Psoas muscle (tissue), 8 donors: ENCODE measurements around the gene TNNC1. TPM values are rescaled to one million over a fixed set of nuclear protein-coding genes. Genes with fewer than 3 reads are reported as not detected.

Experiments
- ATAC-seq, 4 donors: fragments of 200-7000 bp; cut with Tn5 transposase; one replicate each; pipeline ENCODE4 v1.9.1; 2020; ENCODE audit warnings: moderate library complexity in 3 of 4, mild to moderate bottlenecking in 2 of 4
- DNase-seq, 2 donors: peaks; one replicate each; pipeline ENCODE4 v3.0.0-alpha.2; 2020
- H3K27ac ChIP-seq: fragments of 200-600 bp; one replicate; pipeline ENCODE4 v1.8.0; 2022
- H3K27me3 ChIP-seq, 3 donors: fragments of 200-600 bp in 1 of 3; one replicate each; pipeline versions ENCODE4 v1.6.1 to v1.8.0; 2013 to 2022; ENCODE audit warnings: low read length in 2 of 3, mild to moderate bottlenecking in 2 of 3, moderate library complexity in 1 of 3; ENCODE audit not compliant: insufficient read depth in 3 of 3
- H3K36me3 ChIP-seq, 2 donors: fragments of 200-600 bp in 1 of 2; one replicate each; pipeline versions ENCODE4 v1.6.1 to v1.8.0; 2013 to 2022; ENCODE audit warnings: low read depth in 1 of 2, mild to moderate bottlenecking in 1 of 2, moderate library complexity in 1 of 2; ENCODE audit not compliant: insufficient read depth in 1 of 2
- H3K4me1 ChIP-seq: fragments of 200-600 bp; one replicate; pipeline ENCODE4 v1.8.0; 2022
- H3K4me3 ChIP-seq: fragments of 200-600 bp; one replicate; pipeline ENCODE4 v1.8.0; 2022; ENCODE audit warnings: mild to moderate bottlenecking
- H3K9me3 ChIP-seq: fragments of 200-600 bp; one replicate; pipeline ENCODE4 v1.8.0; 2022
- CTCF ChIP-seq: fragments of 200-600 bp; IDR thresholded peaks from one replicate; pipeline ENCODE4 v1.8.0; 2022; ENCODE audit warnings: antibody characterized with exemption
- WGBS, 3 donors: extraction: QIAGEN DNeasy Blood & Tissue Kit; methylation state at CpG; one replicate each; pipeline versions ENCODE4 v1.1.6 to v1.1.7; 2013; 5-methylcytosine and 5-hydroxymethylcytosine counted together
- intact Hi-C, 2 donors: fragments of 100-400 bp; cut with DNase I; formaldehyde crosslinking; loops; one replicate each; pipeline versions ENCODE4 v1.11.0 to v1.14.2; 2022
- polyA plus RNA-seq, 3 donors: library from polyadenylated mRNA; stranded (reverse); fragments of 200-250 nt; gene quantifications; one replicate each; pipeline ENCODE4 v1.2.3, GENCODE V29; 2013
- total RNA-seq, 4 donors: library from RNA; stranded (reverse); fragmentation: NEBNext Ultra II Directional in 2 of 4; extraction: Animal tissue kit (Norgen Biotek cat#: 25700) in 2 of 4; gene quantifications; one replicate each; pipeline versions ENCODE4 v1.2.1 to v1.2.4, GENCODE V29; 2021 to 2023
- donor health status: healthy with polysubstance abuse.
- donor health status: DM: no; HTN: no; CAD: no; lungs with moderate emphysema.
- donor health status: Bipolar disorder and iron deficiency.
- donor health status: healthy.
- donor health status: DM: yes; HTN: yes; CAD: no.
- donor health status: DM: no; HTN: no; CAD: no.
- donor health status: DM: no; HTN: no; CAD: no.
- donor health status: DM: yes; HTN: yes; CAD: no.

The TNNC1 gene
- total and polyA plus RNA-seq, 7 donors: 4,153 to 7,172 (median 6,385) TPM

GRCh38 chr3:52429779-52430415 is 23.9 kb downstream of the TNNC1 start:
- DNase-seq: no peak
- Histone ChIP-seq H3K27me3 (no peaks in the 10 kb centered on the region), H3K9me3 (no peaks in the 10 kb centered on the region), H3K27ac (peak overlapping the region; percentile 61), H3K36me3 (no peaks in the 10 kb centered on the region), H3K4me3 (no peak overlapping the region), H3K4me1 (peaks cover 15% of the 10 kb centered on the region)
- intact Hi-C loops: no loop called here
- TF ChIP-seq CTCF: no peak
- 73 to 79% (median 78%) methylated on average over 7 of the region's 7 CpGs for WGBS, 3 donors
- peak in 3 of 4 donors; percentile 9 to 26 (median 25) for ATAC-seq

GRCh38 chr3:52429031-52429430 is 24.8 kb downstream of the TNNC1 start:
- Histone ChIP-seq H3K9me3 (no peaks in the 10 kb centered on the region), H3K27me3 (no peaks in the 10 kb centered on the region), H3K4me3 (no peak overlapping the region), H3K27ac (peak overlapping the region; percentile 50), H3K36me3 (no peaks in the 10 kb centered on the region), H3K4me1 (peaks cover 15% of the 10 kb centered on the region)
- intact Hi-C loops: no loop called here
- no peak for DNase-seq
- 40 to 45% (median 42%) methylated on average over 3 of the region's 3 CpGs for WGBS, 3 donors
- no peak for TF ChIP-seq CTCF
- ATAC-seq: peak; percentile 5 to 15 (median 10)

- DNase-seq: no peak
- H3K27ac ChIP-seq: peak overlapping the region; percentile 50
- intact Hi-C loops: loop anchor here in 1 of 2 donors (1.0 kb wide), 1 partner anchor 19 kb away; no protein-coding TSS in a partner anchor
Observed at GRCh38 chr3:52428151-52429005, 25.5 kb downstream of the TNNC1 start.

GRCh38 chr3:52423173-52423572 is 30.7 kb downstream of the TNNC1 start:
- no peaks in the 10 kb centered on the region for H3K27me3 ChIP-seq
- intact Hi-C loops: no loop called here
- no peak for ATAC-seq
- no peak overlapping the region for H3K4me3 ChIP-seq
- TF ChIP-seq CTCF: no peak
- H3K36me3 ChIP-seq: no peaks in the 10 kb centered on the region
- H3K27ac ChIP-seq: no peak overlapping the region
- no peaks in the 10 kb centered on the region for H3K9me3 ChIP-seq
- 55 to 65% (median 63%) methylated on average over 5 of the region's 5 CpGs for WGBS, 3 donors
- H3K4me1 ChIP-seq: no peaks in the 10 kb centered on the region
- peak in 1 of 2 donors; percentile 48 for DNase-seq

More at GRCh38 chr3:52428151-52429005, 25.5 kb downstream of the TNNC1 start:
- Histone ChIP-seq H3K27me3 (no peaks in the 10 kb centered on the region), H3K36me3 (no peaks in the 10 kb centered on the region), H3K4me1 (peaks cover 15% of the 10 kb centered on the region), H3K4me3 (no peak overlapping the region), H3K9me3 (no peaks in the 10 kb centered on the region)
- peak; percentile 78 for TF ChIP-seq CTCF
- 10 to 16% (median 11%) methylated on average over 7 of the region's 7 CpGs for WGBS, 3 donors
- ATAC-seq: peak; percentile 71 to 91 (median 79)
